Right atrium auricular region (tissue), 2 donors: ENCODE measurements around the gene CALCA. TPM values are rescaled to one million over a fixed set of nuclear protein-coding genes. Genes with fewer than 3 reads are reported as not detected.
A peak's percentile ranks its signal among the peaks of the same experiment; 100 is the strongest.

Source experiments
- DNase-seq: peaks from one replicate; pipeline ENCODE4 v3.0.0-alpha.2; 2019; ENCODE audit warnings: low spot score
- H3K27ac ChIP-seq, 2 donors: fragments of 200-600 bp; sonication (generic); 1 replicate in 1 of 2; 2 replicates in 1 of 2; pipeline ENCODE4 v1.5.1; 2016 to 2019
- H3K27me3 ChIP-seq, 2 donors: fragments of 200-600 bp; sonication (generic); one replicate each; pipeline versions ENCODE4 v1.5.1 to v1.6.0; 2017 to 2019
- H3K36me3 ChIP-seq: fragments of 200-600 bp; sonication (generic); one replicate; pipeline ENCODE4 v1.5.1; 2016
- H3K4me1 ChIP-seq, 2 donors: fragments of 200-600 bp; sonication (generic); one replicate each; pipeline versions ENCODE4 v1.5.1 to v1.6.0; 2017 to 2019
- H3K4me3 ChIP-seq, 2 donors: fragments of 200-600 bp; sonication (generic); 1 replicate in 1 of 2; 2 replicates in 1 of 2; pipeline ENCODE4 v1.5.1; 2017 to 2019; ENCODE audit warnings: mild to moderate bottlenecking in 1 of 2, moderate library complexity in 1 of 2
- H3K9me3 ChIP-seq, 2 donors: fragments of 200-600 bp; sonication (generic); one replicate each; pipeline ENCODE4 v1.5.1; 2019
- CTCF ChIP-seq, 2 donors: fragments of 200-600 bp; sonication (generic); IDR thresholded peaks; one replicate each; pipeline ENCODE4 v1.5.1; 2019; ENCODE audit warnings: antibody characterized with exemption in 2 of 2
- total RNA-seq, 2 donors: library from RNA; depleted of rRNA; stranded (reverse); fragments of >200 nt; gene quantifications; one replicate each; pipeline ENCODE4 v1.1.0, GENCODE V29; 2016

The CALCA gene
- total RNA-seq, 2 donors from 2014 or later, result not detected

GRCh38 chr11:14973621-14974514 is 1.7 kb upstream of the CALCA start:
- DNase-seq, result no peak
- H3K36me3 ChIP-seq, result no peaks in the 10 kb centered on the region
- no peak for TF ChIP-seq CTCF (IDR thresholded peaks at IDR 0.05)
- H3K27me3 ChIP-seq, result peaks cover 22 to 35% of the 10 kb centered on the region in 2 donors
- peak overlapping the region in 1 of 2 donors; percentile 39 for H3K4me3 ChIP-seq
- H3K27ac ChIP-seq, result no peak overlapping the region
- H3K4me1 ChIP-seq, result peaks cover 0 to 41% of the 10 kb centered on the region in 2 donors
- no peaks in the 10 kb centered on the region for H3K9me3 ChIP-seq

DNA sequence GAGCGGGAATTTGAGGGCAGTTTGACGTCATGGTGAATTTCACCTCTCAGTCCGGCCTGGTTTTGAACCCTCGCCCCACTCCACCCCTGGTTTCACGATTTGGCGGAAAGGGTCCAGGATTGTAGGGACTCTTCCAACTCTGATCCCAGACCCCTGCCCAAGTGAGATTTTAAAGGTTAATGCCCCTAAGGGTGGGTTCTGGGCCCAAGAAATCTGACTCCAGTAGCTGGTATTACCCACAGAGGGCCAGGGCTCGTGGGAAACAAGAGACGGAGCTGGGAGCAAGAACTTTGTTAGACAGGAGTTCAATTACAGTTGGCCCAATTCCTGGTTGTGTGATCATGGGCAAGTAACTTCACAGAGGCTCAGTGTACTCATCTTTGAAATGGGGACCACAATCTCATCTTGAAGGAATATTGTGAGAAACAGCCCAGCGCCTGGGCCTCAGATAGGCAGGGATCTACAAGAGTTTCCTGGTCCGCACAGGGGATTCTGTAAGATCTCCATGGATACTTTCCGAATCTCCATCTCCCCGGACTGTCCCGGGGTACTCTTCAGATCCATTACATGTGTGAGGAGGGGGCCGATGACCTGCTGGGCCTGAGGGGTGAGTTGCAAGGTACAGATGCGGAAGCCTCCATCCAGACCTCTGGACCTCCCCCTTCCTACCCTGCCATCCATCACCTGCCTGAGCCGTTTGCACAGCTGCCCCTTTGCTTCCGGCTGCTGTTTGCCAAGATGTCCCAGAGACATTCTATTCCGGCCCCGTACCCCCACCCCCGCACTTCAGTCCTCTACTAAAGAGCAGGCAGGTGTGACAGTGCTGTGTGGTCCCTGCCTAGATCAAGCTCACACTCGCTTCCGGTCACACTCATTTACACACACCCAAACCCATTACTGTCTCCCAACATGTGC is 687 bp upstream of the CALCA start:
- H3K27me3 ChIP-seq, result peaks cover 22 to 35% of the 10 kb centered on the region in 2 donors
- H3K4me3 ChIP-seq, result no peak overlapping the region
- DNase-seq, result no peak
- no peaks in the 10 kb centered on the region for H3K9me3 ChIP-seq
- no peak overlapping the region for H3K27ac ChIP-seq
- no peaks in the 10 kb centered on the region for H3K36me3 ChIP-seq
- peaks cover 0 to 41% of the 10 kb centered on the region in 2 donors for H3K4me1 ChIP-seq
- TF ChIP-seq CTCF (IDR thresholded peaks at IDR 0.05), result no peak

DNA sequence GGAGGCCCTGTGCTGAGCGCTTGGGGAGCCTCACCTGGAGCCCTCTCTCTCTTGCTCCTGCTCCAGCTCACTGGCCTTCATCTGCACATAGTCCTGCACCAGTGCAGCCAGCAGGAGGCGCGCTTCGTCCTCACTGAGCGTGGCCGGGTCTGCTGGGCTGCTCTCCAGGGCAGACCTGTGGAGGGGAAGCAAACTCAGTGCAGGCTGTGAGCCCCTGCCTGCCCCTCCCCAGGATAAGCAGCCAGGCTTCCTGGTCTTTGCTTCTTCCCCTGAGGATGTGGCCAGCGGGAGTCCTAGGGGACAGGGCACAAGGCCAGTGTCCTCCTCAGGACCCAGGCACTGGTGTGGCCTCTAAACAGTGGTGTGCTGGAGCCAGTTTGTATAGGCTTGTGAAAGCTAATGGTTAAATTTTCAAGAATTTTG is 2.2 kb downstream of the CALCA start:
- H3K4me1 ChIP-seq, result peaks cover 0 to 36% of the 10 kb centered on the region in 2 donors
- TF ChIP-seq CTCF (IDR thresholded peaks at IDR 0.05), result peak in 1 of 2 donors; percentile 43
- H3K4me3 ChIP-seq, result no peak overlapping the region
- no peaks in the 10 kb centered on the region for H3K36me3 ChIP-seq
- DNase-seq, result no peak
- H3K9me3 ChIP-seq, result no peaks in the 10 kb centered on the region
- H3K27ac ChIP-seq, result no peak overlapping the region
- H3K27me3 ChIP-seq, result peaks cover 13 to 30% of the 10 kb centered on the region in 2 donors

DNA sequence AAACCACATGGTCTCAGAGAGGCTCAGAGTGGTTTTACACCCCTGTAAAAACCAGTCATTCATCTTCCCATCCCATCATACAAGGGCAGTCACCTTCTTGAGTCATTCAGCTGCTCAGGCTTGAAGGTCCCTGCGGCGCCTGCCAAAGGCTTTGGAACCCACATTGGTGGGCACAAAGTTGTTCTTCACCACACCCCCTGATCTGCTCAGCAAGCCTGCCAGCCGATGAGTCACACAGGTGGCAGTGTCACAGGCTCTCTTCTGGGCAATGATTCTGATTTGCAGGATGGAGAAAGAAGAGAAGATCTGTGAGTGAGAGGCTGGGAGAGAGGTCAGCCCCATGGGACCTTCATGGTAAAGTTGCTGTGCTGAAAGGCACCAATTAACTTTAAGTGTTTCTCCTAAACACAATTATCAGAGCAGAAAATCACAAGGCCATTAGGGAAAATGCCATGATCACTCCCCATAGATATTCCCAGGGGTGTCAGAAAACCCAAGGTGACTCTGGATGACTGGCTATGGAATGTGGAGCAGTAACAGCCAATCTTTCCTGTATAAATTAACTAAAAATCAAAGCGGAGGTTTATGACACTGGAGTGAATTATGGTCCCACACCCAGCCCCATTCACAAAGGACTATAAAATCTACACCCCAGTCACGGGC is 4.4 kb downstream of the CALCA start:
- Histone ChIP-seq H3K36me3 (no peaks in the 10 kb centered on the region), H3K27ac (no peak overlapping the region), H3K27me3 (peaks cover 5 to 11% of the 10 kb centered on the region in 2 donors), H3K4me3 (no peak overlapping the region), H3K9me3 (no peaks in the 10 kb centered on the region), H3K4me1 (peaks cover 0 to 17% of the 10 kb centered on the region in 2 donors)
- no peak for DNase-seq
- TF ChIP-seq CTCF (IDR thresholded peaks at IDR 0.05), result no peak

GRCh38 chr11:14956111-14956510 is 16.0 kb downstream of the CALCA start:
- H3K9me3 ChIP-seq, result no peaks in the 10 kb centered on the region
- H3K27ac ChIP-seq, result no peak overlapping the region
- H3K4me3 ChIP-seq, result no peak overlapping the region
- H3K4me1 ChIP-seq, result no peaks in the 10 kb centered on the region
- no peak for DNase-seq
- H3K36me3 ChIP-seq, result no peaks in the 10 kb centered on the region
- H3K27me3 ChIP-seq, result no peaks in the 10 kb centered on the region
- TF ChIP-seq CTCF (IDR thresholded peaks at IDR 0.05), result no peak
